ENCODE results near the gene QSOX2. TPM values are rescaled to one million over a fixed set of nuclear protein-coding genes. Genes with fewer than 3 reads are reported as not detected.
A peak's percentile ranks its signal among the peaks of the same experiment; 100 is the strongest.

QSOX2 gene
- total and polyA plus RNA-seq, 2 experiments from 2014 or later: 9.2 to 29.2 TPM

DNA sequence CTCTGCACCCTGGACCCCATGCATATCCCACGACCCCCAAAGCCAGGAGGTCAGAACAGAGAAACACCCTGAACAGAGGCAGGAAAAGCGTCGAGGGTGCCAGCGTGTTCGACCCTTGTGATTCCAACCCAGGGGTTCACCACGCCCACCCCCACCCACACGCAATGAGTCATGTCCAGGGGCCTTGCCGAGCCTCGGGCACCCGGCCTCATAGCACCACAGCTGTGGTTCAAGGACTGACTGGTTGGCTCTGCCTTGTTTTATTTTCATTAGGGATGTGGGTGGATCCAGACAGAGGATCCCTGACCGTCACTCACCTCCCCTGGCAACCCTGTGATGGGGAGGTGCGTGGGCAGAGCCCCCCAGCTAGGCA is 9.5 kb upstream of the QSOX2 start (continued):
- TF ChIP-seq, protein P1, sequence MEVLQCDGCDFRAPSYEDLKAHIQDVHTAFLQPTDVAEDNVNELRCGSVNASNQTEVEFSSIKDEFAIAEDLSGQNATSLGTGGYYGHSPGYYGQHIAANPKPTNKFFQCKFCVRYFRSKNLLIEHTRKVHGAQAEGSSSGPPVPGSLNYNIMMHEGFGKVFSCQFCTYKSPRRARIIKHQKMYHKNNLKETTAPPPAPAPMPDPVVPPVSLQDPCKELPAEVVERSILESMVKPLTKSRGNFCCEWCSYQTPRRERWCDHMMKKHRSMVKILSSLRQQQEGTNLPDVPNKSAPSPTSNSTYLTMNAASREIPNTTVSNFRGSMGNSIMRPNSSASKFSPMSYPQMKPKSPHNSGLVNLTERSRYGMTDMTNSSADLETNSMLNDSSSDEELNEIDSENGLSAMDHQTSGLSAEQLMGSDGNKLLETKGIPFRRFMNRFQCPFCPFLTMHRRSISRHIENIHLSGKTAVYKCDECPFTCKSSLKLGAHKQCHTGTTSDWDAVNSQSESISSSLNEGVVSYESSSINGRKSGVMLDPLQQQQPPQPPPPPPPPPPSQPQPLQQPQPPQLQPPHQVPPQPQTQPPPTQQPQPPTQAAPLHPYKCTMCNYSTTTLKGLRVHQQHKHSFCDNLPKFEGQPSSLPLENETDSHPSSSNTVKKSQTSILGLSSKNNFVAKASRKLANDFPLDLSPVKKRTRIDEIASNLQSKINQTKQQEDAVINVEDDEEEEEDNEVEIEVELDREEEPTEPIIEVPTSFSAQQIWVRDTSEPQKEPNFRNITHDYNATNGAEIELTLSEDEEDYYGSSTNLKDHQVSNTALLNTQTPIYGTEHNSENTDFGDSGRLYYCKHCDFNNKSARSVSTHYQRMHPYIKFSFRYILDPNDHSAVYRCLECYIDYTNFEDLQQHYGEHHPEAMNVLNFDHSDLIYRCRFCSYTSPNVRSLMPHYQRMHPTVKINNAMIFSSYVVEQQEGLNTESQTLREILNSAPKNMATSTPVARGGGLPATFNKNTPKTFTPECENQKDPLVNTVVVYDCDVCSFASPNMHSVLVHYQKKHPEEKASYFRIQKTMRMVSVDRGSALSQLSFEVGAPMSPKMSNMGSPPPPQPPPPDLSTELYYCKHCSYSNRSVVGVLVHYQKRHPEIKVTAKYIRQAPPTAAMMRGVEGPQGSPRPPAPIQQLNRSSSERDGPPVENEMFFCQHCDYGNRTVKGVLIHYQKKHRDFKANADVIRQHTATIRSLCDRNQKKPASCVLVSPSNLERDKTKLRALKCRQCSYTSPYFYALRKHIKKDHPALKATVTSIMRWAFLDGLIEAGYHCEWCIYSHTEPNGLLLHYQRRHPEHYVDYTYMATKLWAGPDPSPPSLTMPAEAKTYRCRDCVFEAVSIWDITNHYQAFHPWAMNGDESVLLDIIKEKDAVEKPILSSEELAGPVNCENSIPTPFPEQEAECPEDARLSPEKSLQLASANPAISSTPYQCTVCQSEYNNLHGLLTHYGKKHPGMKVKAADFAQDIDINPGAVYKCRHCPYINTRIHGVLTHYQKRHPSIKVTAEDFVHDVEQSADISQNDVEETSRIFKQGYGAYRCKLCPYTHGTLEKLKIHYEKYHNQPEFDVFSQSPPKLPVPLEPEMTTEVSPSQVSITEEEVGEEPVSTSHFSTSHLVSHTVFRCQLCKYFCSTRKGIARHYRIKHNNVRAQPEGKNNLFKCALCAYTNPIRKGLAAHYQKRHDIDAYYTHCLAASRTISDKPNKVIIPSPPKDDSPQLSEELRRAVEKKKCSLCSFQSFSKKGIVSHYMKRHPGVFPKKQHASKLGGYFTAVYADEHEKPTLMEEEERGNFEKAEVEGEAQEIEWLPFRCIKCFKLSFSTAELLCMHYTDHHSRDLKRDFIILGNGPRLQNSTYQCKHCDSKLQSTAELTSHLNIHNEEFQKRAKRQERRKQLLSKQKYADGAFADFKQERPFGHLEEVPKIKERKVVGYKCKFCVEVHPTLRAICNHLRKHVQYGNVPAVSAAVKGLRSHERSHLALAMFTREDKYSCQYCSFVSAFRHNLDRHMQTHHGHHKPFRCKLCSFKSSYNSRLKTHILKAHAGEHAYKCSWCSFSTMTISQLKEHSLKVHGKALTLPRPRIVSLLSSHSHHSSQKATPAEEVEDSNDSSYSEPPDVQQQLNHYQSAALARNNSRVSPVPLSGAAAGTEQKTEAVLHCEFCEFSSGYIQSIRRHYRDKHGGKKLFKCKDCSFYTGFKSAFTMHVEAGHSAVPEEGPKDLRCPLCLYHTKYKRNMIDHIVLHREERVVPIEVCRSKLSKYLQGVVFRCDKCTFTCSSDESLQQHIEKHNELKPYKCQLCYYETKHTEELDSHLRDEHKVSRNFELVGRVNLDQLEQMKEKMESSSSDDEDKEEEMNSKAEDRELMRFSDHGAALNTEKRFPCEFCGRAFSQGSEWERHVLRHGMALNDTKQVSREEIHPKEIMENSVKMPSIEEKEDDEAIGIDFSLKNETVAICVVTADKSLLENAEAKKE (CRISPR knock-in tag; IDR thresholded peaks at IDR 0.05): no peak
- TF ChIP-seq, protein P2, sequence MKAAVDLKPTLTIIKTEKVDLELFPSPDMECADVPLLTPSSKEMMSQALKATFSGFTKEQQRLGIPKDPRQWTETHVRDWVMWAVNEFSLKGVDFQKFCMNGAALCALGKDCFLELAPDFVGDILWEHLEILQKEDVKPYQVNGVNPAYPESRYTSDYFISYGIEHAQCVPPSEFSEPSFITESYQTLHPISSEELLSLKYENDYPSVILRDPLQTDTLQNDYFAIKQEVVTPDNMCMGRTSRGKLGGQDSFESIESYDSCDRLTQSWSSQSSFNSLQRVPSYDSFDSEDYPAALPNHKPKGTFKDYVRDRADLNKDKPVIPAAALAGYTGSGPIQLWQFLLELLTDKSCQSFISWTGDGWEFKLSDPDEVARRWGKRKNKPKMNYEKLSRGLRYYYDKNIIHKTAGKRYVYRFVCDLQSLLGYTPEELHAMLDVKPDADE (IDR thresholded peaks at IDR 0.05): no peak
- TF ChIP-seq ZNF114 (CRISPR knock-in tag; IDR thresholded peaks at IDR 0.05) (no peak), POLR2AphosphoS5 (IDR thresholded peaks at IDR 0.05; ENCODE audit: low read depth) (no peak), CREB1 (CRISPR knock-in tag; IDR thresholded peaks at IDR 0.05; ENCODE audit: low read depth) (no peak), STAT1 (IDR thresholded peaks at IDR 0.05; ENCODE audit: unreplicated experiment) (no peak), NANOG (IDR thresholded peaks at IDR 0.05; ENCODE audit: borderline replicate concordance) (no peak), JUNB (IDR thresholded peaks at IDR 0.05; ENCODE audit: unreplicated experiment) (no peak)

DNA sequence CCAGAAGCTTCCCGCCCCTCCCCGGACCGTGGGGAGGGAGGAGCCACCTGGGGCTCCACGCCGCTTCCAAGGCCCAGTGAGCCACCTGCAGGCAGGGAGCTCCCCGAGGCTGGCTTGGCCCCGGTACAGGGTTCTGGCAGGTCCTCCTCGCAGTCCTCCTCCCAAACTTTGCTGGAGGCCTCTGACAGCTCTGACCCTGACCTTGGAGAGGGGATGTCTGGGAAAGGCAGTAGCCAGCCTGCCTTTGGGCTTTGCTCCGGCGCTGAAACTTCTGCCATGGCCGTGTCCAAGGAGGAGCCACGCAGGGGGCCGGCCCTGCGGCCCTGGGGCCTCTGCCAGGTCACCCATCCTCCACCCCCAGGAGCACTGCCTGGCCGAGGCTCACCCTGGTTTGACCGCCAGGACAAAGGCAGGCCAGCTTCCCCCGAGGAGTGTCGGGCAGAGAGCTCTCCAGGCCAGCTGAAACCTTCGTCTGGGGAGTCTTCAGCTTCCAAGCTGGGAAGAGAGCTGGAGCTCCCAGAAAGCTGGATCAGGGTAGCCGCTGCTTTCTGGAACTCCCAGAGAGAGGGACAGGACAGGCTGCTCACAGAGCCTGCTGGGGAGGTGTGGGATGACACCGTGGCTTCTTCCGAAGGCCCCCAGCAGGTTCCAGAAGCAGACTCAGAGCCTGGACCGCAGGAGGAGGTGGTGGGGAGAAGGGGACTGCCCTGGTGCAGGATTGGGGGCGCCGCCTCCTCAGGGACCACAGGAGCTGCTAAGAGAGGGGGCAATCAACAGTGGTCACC is 9.0 kb upstream of the QSOX2 start:
- ATAC-seq (peak; percentile 64), DNase-seq (ENCODE audit: low spot score) (no peak)
- H3K36me3 ChIP-seq (ENCODE audit: insufficient read depth): no peaks in the 10 kb centered on the region
- no peaks in the 10 kb centered on the region for H3K27me3 ChIP-seq (ENCODE audit: insufficient read depth)
- H3K4me1 ChIP-seq (ENCODE audit: insufficient read depth): no peaks in the 10 kb centered on the region
- no peaks in the 10 kb centered on the region for H4K20me1 ChIP-seq (replicated peaks; ENCODE audit: insufficient read depth)
- Mint-ChIP-seq H3K4me3 (no peak overlapping the region), H3K36me3 (ENCODE audit: low read depth) (no peaks in the 10 kb centered on the region), H3K4me1 (peaks cover 3% of the 10 kb centered on the region; the same call in 2 of the 3 replicates), H3K27me3 (ENCODE audit: insufficient read depth, low read depth, poor library complexity) (peaks cover 3% of the 10 kb centered on the region), H3K27ac (no peak overlapping the region), H3K9me3 (no peaks in the 10 kb centered on the region)
- TF ChIP-seq, protein P3, sequence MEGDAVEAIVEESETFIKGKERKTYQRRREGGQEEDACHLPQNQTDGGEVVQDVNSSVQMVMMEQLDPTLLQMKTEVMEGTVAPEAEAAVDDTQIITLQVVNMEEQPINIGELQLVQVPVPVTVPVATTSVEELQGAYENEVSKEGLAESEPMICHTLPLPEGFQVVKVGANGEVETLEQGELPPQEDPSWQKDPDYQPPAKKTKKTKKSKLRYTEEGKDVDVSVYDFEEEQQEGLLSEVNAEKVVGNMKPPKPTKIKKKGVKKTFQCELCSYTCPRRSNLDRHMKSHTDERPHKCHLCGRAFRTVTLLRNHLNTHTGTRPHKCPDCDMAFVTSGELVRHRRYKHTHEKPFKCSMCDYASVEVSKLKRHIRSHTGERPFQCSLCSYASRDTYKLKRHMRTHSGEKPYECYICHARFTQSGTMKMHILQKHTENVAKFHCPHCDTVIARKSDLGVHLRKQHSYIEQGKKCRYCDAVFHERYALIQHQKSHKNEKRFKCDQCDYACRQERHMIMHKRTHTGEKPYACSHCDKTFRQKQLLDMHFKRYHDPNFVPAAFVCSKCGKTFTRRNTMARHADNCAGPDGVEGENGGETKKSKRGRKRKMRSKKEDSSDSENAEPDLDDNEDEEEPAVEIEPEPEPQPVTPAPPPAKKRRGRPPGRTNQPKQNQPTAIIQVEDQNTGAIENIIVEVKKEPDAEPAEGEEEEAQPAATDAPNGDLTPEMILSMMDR (conservative IDR thresholded peaks at IDR 0.05; ENCODE audit: low read depth in 2 of 2): peak in 1 of 2 experiments; percentile 27; a peak in 1 of 4 replicates
- no peak for TF ChIP-seq JUNB (IDR thresholded peaks at IDR 0.05; ENCODE audit: unreplicated experiment)
- no peaks in the 10 kb centered on the region for H3F3A ChIP-seq (replicated peaks; ENCODE audit: low read depth)
- H2AFZ ChIP-seq: peak overlapping the region; percentile 43; the same call in 1 of the 2 replicates
- no peaks in the 10 kb centered on the region for H3K9me2 ChIP-seq (ENCODE audit: insufficient read depth)
- H3K27ac ChIP-seq (ENCODE audit: low read depth): no peak overlapping the region
- no peaks in the 10 kb centered on the region for H3K79me2 ChIP-seq (replicated peaks; ENCODE audit: insufficient read depth)
- H3K4me3 ChIP-seq: no peak overlapping the region
- H3K4me2 ChIP-seq: no peak overlapping the region
